Ecto neural progenitor cell (in vitro differentiated cells): Measurements from ENCODE around the gene TAF11L12.
"Not testable (repeated sequence)": the region's sequence is repeated elsewhere in the genome, so short reads cannot be mapped to it uniquely, and the experiment has no call there.

Source experiments
- DNase-seq: peaks from one replicate; pipeline ENCODE4 v3.0.0-alpha.2; 2018; ENCODE audit warnings: low spot score

The TAF11L12 gene

GRCh38 chr5:17610092-17610491 is at the start of gene TAF11L12:
TAF11L12 (plus strand) TSS chr5:17610392.
- not testable (repeated sequence) for DNase-seq

- not testable (repeated sequence) for DNase-seq
Measured at GRCh38 chr5:17585658-17586057, 24.5 kb upstream of the TAF11L12 start, which contains the start of gene TAF11L7. TAF11L7 (minus strand) TSS chr5:17585758.

DNA sequence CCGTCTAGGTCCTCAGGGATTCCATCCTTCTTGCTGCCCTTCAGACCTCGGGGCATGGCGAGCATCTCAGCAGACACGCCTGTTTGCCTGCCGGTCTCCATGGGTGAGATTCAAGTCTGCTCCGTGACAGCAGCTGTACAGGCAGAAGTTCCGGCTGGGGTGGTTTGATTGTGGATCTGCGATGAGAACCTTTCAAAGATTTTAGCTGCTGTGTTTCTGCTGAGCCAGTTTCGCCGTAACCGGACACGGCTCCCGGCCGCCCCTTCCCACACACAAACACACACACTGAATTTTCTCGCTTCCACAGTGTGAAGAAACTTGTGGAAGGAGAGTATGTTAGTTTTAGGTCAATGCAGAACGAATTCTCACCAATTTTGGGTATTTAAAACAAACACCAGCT is 19.3 kb upstream of the TAF11L12 start, which contains the start of gene TAF11L8:
TSS of gene TAF11L8 (minus strand) at position 101 of the 400 bp plus-strand sequence.
- DNase-seq: not testable (repeated sequence)

GRCh38 chr5:17594255-17594654 is 15.9 kb upstream of the TAF11L12 start, which contains the start of gene TAF11L9:
TAF11L9 (minus strand) TSS chr5:17594394.
- DNase-seq: not testable (repeated sequence)

DNA sequence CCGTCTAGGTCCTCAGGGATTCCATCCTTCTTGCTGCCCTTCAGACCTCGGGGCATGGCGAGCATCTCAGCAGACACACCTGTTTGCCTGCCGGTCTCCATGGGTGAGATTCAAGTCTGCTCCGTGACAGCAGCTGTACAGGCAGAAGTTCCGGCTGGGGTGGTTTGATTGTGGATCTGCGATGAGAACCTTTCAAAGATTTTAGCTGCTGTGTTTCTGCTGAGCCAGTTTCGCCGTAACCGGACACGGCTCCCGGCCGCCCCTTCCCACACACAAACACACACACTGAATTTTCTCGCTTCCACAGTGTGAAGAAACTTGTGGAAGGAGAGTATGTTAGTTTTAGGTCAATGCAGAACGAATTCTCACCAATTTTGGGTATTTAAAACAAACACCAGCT is 12.5 kb upstream of the TAF11L12 start, which contains the start of gene TAF11L10:
TSS of gene TAF11L10 (minus strand) at position 101 of the 400 bp plus-strand sequence.
- not testable (repeated sequence) for DNase-seq

- not testable (repeated sequence) for DNase-seq
Measured at GRCh38 chr5:17603880-17604279, 6.3 kb upstream of the TAF11L12 start, which contains the start of gene TAF11L11. TAF11L11 (plus strand) TSS chr5:17604183.

DNA sequence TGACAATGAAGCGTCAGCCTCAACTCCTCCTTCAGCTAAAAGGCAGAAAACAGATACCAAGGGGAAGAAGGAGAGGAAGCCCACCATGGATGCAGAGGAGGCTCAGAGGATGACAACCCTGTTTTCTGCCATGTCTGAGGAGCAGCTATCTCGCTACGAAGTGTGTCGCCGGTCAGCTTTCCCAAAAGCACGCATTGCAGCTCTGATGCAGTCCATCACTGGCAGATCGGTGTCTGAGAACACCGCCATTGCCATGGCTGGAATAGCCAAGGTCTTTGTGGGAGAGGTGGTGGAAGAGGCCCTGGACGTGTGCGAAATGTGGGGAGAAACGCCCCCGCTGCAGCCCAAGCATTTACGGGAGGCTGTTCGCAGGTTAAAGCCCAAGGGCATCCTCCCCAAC is 5.2 kb upstream of the TAF11L12 start:
- no peak for DNase-seq

DNA sequence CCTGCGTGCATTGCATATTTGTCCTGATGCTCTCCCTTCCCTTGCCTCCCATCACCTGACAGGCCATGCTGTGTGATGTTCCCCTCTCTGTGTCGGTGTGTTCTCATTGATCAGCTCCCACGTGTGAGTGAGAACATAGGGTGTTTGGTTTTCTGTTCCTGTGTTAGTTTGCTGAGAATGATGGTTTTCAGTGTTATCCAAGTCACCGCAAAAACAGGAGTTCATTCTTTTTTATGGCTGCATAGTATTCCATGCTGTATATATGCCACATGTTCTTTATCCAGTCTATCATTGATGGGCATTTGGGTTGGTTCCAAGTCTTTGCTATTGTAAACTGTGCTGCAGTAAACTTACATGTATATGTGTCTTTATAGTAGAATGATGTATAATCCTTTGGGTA is 2.7 kb upstream of the TAF11L12 start:
- DNase-seq: not testable (repeated sequence)

DNA sequence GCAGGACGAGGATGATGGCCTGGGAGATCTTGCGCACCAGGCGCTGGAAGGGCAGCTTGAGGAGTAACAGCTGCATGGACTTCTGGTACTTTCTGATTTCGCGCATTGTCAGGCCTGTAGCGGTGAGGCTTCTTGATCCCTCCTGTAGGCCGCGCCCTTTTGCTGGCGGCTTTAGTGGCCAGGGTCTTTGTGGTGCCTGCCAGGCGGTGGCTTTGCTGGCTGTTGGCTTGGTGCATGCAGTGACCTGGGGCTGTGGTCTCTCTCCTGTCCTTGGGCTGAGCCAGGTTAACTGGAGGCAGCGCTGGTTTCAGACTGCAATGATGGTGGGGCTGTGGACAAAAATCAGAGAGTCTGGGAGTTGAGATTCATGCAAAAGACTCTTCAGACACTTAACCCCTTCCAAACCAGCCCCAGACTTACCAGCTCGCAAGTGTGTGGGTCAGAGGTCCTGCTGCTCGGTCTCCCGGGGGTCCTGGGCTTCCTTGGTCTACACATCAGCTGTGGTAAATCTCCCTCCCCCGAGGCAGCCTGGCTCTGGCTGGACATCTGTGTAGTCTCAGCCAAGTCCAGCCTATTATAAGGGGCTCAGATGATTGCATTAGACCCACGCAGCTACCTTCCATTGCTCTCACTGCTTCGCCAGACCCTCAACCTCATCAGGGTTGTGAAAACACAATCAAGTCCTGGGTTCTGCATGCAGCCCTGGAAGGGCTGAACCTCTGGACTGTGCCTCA is 4.8 kb downstream of the TAF11L12 start:
- no peak for DNase-seq

GRCh38 chr5:17619354-17619753 is 9.2 kb downstream of the TAF11L12 start:
- DNase-seq: no peak

DNA sequence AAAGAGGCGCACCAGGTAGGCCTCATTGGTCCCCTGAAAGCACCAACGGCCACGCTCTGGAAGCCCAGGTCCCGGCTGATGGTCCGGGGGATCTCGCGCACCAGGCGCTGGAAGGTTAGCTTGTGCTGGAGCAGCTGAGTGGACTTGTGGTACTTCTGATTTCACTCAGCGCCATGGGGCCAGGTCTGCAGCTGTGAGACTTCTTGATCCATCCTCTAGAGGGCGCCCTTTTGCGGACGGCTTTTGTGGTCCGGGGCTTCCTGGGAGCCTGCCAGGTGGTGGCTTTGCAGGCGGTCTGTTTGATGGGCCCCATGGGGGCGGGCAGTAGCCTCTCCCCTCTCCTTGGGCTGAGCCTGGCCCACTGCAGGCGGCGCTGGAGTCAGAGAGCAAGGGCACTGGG is 10.4 kb downstream of the TAF11L12 start:
- DNase-seq: no peak

- DNase-seq: no peak
Measured at GRCh38 chr5:17625686-17626085, 15.5 kb downstream of the TAF11L12 start.

GRCh38 chr5:17631788-17632187 is 21.6 kb downstream of the TAF11L12 start, which contains the start of gene TAF11L13:
TAF11L13 (plus strand) TSS chr5:17632088.
- DNase-seq: not testable (repeated sequence)

DNA sequence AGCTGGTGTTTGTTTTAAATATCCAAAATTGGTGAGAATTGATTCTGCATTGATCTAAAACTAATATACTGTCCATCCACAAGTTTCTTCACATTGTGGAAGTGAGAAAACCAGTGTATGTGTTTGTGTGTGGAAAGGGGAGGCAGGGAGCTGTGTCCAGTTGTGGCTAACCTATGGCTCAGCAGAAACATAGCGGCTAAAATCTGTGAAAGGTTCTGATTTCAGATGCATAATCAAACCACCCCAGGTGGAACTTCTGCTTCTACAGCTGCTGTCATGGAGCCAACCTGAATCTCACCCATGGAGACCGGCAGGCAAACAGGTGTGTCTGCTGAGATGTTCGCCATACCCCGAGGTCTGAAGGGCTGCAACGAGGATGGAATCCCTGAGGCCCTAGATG is 24.0 kb downstream of the TAF11L12 start, which contains the start of gene TAF11L14:
TSS of gene TAF11L14 (plus strand) at position 301 of the 400 bp plus-strand sequence.
- DNase-seq: no peak

GRCh38 chr5:17649232-17649631 is 39.0 kb downstream of the TAF11L12 start:
- DNase-seq: not testable (repeated sequence)

DNA sequence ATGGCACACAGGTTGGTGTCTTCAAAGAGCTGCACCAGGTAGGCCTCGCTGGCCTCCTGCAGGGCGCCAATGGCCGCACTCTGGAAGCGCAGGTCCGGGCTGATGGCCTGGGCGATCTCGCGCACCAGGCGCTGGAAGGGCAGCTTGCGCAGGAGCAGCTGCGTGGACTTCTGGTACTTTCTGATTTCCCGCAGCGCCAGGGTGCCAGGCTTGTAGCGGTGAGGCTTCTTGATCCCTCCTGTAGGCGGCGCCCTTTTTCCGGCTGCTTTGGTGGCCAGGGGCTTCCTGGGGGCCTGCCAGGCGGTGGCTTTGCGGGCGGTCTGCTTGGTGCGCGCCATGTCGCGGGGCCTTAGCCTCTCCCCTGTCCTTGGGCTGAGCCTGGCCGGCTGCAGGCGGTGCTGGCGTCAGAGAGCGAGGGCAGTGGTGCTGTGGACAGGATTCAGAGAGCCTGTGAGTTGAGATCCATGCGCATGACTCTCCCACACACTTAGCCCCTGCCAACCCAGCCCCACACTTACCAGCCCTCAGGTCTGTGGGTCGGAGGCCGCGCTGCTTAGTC is 45.1 kb downstream of the TAF11L12 start:
- not testable (repeated sequence) for DNase-seq

DNA sequence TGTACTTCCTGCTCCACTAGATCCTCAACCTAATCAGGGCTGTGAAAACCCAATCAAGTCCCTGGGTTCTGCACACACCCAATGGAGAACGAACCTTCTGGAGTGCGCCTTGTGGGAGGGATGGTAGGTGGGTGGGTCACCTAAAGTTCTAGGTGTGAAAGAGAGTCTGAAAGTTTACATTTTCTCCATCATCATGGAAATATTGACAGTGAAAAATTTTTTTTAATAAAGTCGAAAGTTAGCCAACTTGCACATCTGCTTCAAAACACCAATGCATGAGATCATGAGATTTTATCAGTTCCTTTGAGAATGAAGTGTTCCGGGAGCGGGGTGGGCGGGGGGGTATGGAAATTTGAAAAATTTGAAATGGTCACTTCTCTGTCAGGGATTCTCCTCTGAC is 45.7 kb downstream of the TAF11L12 start:
- DNase-seq: no peak
